HG03280 (cell line): ENCODE measurements around the gene TRIM37.
A peak's percentile ranks its signal among the peaks of the same experiment; 100 is the strongest.
"Not testable (repeated sequence)": the region's sequence is repeated elsewhere in the genome, so short reads cannot be mapped to it uniquely, and the experiment has no call there.

Experiments used
- ATAC-seq: cut with Tn5 transposase; IDR thresholded peaks from one replicate; pipeline ENCODE4 v1.9.1; 2021; ENCODE audit warnings: mild to moderate bottlenecking, moderate library complexity; ENCODE audit not compliant: unreplicated experiment

Gene TRIM37

GRCh38 chr17:58997756-58998553 is 108.7 kb downstream of the TRIM37 start:
- no peak for ATAC-seq

GRCh38 chr17:58996968-58997367 is 109.7 kb downstream of the TRIM37 start:
- no peak for ATAC-seq

DNA sequence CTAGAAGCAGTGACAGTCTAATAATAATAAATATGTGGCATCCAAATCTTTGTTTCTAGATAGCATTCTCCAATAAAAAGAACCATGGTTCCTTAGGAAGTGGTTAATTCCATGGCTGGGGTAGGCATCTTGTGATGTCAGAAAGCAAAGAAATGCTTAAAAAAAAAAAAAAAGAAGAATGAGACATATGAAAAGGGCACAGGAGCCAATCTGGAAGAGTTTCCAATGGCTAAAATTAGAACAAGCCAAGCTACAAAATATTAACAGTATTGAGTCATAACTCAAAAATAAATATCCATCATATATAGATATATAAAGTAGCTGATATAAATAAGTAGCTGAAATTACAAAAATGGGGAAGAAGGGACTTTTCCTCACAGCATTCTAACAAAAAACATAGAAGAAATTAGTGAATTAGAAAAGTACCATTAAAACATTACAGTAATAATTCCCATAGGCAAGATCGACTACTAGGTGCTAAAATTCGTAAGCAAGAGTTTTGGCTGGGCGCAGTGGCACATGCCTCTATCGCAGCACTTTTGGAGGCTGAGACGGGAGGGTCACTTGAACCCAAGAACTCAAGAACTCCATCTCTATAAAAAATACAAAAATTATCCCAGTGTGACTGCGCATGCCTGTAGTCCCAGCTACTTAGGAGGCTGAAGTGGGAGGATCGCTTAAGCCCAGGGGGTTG is 111.3 kb downstream of the TRIM37 start:
- no peak for ATAC-seq

GRCh38 chr17:58993311-58993710 is 113.4 kb downstream of the TRIM37 start:
- no peak for ATAC-seq

- ATAC-seq: peak; percentile 50
These were observed 114.9 kb downstream of the TRIM37 start for GRCh38 chr17:58991718-58992331.

DNA sequence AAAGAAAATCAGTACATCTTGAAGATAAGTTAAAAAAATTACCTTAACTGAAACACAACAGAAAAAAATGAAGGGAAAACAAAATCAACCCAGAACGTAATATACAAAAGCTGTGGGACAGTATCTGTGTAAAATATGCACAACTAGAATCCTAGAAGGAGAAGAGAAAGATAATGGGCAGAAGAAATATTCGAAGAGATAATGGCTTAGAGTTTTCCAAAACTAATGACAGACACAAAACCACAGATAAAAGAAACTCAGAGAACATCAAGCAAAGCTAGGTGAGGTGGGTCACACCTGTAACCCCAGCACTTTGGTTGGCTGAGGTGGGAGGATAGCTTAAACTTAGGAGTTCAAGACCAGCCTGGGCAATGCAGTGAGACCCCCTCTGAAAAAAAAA is 117.1 kb downstream of the TRIM37 start:
- no peak for ATAC-seq

DNA sequence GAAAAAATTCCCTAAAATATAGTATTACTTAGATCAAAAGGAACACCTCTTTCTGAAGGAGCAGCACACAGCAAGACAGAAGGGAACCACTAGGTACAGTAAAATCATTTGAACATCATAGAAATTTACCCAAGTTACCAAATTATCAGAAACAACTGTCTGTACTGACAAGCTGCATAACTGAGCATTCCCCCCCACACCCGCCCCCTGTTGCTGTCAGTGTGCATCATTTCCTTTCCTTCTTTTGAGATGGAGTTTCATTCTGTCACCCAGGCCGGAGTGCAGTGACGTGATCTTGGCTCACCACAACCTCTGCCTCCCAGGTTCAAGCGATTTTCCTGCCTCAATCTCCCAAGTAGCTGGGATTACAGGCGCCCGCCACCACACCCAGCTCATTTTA is 120.7 kb downstream of the TRIM37 start:
- ATAC-seq: no peak

GRCh38 chr17:58985367-58985766 is 121.3 kb downstream of the TRIM37 start:
- ATAC-seq: no peak

DNA sequence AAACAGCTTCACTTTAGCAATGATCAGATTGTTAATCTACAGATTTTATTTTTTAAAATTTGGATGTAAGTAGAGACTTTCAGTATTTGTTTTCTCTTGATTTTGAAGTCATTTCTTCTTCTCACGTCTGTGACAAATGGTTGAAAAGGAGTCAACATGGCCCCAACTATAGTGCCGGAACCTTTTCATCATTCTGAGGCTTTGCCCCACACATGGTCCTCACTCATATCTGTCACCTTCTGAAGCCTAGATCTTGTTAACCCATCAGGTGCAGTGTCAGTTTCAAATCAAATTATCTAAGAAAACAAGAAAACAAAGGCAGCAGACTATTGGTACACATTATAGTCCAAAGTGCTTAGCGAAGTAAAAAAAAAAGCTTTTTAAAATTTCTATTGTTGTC is 124.1 kb downstream of the TRIM37 start:
- no peak for ATAC-seq

- no peak for ATAC-seq
These were observed 125.8 kb downstream of the TRIM37 start for GRCh38 chr17:58980706-58981481.

- no peak for ATAC-seq
These were observed 130.1 kb downstream of the TRIM37 start for GRCh38 chr17:58976541-58976940.

DNA sequence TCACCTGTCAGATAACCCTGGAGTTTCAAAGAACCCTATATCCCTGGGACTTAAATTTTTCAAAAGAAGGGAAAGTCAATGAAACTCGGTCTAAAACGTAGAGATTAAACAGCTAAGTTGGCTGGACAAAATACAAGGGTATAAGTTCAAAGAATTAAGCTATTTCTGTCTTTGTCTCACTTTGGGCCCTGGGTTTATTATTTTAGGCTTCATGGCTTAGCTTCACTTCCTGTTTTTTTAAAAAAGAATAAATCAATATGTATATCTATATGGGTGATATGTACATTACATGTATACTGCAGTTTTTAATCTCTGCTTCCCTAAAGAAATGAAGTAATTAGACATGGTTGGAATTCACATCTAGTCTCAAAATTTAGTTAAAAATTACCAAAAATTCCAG is 132.3 kb downstream of the TRIM37 start:
- ATAC-seq: no peak

DNA sequence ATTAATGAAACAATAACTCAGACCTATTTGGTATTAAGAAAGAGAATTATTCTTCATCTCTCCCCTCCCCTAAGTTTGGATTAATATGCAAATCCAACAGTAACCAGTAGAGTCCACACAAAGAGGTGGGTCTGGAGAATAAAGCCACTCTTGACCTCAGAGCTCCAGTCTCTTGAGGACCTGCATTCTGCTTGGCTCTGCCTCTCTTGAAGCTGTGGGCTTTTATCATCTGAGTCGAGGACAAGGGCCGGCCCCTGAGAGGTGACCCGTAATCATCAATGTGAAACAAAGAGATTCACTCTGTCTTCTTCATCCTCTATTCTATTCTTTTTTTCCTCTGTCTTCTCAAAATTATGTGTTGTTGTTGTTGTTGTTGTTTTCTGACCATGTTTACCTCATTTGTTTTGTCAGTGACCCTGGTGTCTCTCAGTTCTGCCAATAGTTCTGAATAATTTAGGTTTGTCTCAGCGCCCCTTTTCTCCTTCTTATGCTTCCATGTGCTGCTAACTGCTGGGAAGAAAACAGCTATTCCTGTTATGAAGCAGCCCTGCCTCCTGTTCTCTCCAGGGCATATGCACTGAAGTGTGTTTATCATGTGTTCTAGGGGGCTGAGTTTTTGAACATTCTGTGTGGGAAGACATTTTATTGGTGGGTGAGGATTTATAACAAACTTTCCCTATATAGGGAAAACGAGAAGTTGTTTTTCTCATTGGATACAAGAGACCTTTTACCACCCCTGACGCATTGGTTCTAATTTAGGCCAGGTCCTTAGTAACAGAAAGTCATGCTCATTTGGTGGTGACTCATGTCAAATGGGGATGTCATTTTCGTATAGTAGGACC is 135.8 kb downstream of the TRIM37 start:
- ATAC-seq: no peak

GRCh38 chr17:58969612-58970011 is 137.1 kb downstream of the TRIM37 start:
- no peak for ATAC-seq

DNA sequence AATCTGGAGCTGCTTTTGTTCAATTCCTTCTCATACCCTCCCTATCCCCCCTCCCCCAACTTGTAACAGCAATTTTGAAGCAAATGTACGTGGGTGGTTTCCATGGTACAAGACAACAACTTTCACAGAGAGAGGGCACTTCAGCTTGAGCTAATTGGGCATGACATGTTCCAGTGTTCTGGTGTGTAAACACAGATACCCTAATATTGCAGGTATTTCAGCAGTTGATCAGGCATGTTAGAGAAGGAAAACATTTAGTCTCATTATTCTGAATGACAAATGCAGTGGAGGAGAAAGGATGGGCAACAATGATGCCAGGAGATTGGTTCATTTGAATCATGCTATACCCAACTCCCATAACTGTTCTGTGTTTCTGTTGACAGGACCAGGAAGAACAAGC is 137.5 kb downstream of the TRIM37 start:
- no peak for ATAC-seq

DNA sequence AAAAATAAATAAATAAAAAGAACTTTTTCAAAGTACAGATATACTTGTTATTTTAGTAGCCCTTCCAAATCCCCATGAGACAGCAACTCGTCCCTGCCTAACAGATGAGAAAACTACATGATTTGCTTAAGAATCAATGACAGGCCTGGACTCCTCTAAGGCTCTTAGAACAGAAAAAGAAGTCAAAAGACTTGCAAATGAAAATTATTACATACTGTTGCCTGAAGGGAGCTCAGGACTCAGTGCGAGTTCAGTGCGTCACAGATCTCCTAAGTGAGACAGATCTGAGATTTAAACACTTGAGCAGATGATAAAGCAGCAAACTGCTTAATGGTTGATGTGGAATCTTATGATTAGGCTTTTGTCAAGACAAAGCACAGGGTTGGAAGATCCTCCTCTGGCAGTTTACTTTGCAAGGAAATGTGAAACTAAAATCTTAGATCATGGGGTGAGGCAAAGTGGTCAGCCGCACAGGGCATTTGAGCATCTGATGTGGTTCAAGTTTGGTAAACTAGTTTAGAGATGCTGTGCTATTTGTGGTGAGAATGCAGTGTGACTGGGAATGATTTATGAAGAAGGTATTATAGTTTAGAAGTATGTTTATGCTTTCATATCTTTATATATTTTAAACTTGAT is 138.1 kb downstream of the TRIM37 start:
- no peak for ATAC-seq

DNA sequence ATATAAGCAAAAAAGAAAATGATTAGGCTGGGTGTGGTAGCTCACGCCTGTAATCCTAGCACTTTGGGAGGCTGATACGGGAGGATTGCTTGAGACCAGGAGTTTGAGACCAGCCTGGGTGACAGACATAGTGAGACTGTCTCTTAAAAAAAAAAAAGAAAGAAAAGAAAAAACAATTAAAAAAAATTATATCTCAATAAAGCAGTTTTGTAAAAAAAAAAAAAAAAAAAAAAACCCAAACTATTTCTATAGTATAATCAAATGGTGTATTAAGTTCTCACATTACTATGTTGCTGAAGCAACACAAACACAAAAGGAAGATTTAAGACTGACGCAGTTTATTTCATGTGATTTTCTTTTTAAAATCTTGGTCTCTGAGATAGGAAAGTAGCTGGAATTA is 140.5 kb downstream of the TRIM37 start:
- no peak for ATAC-seq

- no peak for ATAC-seq
These were observed 141.5 kb downstream of the TRIM37 start for GRCh38 chr17:58965221-58965620.

- ATAC-seq: no peak
These were observed 146.6 kb downstream of the TRIM37 start for GRCh38 chr17:58960068-58960467.

GRCh38 chr17:58957725-58958073 is 149.0 kb downstream of the TRIM37 start:
- ATAC-seq: not testable (repeated sequence)
